ENCODE measurements around the gene SUCNR1.
"Not testable (repeated sequence)": the region's sequence is repeated elsewhere in the genome, so short reads cannot be mapped to it uniquely, and the experiment has no call there.

SUCNR1 gene

DNA sequence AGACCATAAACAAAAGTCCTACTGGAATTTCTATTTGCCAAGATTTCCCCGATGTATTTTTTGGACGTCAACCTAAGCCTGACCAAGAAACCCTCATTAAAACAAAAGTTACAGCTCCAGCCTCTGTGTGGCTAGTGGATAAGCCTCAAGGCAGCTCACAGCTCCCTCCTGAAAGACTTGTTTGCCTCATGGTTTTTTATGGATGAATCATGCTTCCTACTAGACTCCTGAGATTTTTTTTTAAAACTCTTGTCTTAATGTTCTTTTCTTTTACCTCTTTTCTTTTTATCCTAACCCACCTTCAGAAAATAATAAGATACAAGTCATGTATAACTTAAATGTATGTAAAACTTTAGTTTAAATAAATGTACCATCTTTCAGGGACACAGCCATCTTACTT lies 52.4 kb downstream of the SUCNR1 start:
- Mint-ChIP-seq H3K27me3 (no peaks in the 10 kb centered on the region), H3K27ac (no peak overlapping the region), H3K36me3 (ENCODE audit: low read depth) (no peaks in the 10 kb centered on the region), H3K9me3 (no peaks in the 10 kb centered on the region), H3K4me3 (no peak overlapping the region), H3K4me1 (ENCODE audit: low read depth) (peaks cover 1% of the 10 kb centered on the region)
- no peak for DNase-seq

DNA sequence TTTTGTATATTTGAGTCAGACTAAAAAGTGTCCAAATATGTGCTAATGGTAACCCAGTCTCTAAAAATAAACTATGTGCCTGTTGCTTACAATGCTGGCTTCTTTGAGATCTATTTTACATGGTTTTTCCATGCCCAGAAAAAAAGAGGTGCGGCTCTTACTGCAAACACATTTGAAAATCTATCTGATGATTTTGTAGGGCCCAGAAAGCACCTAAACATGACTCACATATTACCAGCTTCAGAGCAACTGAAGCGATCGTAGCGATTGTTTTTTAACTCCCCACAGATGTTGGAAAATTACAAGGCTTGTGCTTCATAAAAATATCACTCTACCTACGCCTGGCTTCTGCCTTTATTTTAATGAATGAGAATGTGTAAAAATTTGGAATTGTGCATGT lies 53.5 kb downstream of the SUCNR1 start:
- Mint-ChIP-seq H3K9me3 (no peaks in the 10 kb centered on the region), H3K27me3 (no peaks in the 10 kb centered on the region), H3K4me3 (no peak overlapping the region), H3K4me1 (ENCODE audit: low read depth) (peaks cover 1% of the 10 kb centered on the region), H3K27ac (no peak overlapping the region), H3K36me3 (ENCODE audit: low read depth) (no peaks in the 10 kb centered on the region)
- no peak for DNase-seq

DNA sequence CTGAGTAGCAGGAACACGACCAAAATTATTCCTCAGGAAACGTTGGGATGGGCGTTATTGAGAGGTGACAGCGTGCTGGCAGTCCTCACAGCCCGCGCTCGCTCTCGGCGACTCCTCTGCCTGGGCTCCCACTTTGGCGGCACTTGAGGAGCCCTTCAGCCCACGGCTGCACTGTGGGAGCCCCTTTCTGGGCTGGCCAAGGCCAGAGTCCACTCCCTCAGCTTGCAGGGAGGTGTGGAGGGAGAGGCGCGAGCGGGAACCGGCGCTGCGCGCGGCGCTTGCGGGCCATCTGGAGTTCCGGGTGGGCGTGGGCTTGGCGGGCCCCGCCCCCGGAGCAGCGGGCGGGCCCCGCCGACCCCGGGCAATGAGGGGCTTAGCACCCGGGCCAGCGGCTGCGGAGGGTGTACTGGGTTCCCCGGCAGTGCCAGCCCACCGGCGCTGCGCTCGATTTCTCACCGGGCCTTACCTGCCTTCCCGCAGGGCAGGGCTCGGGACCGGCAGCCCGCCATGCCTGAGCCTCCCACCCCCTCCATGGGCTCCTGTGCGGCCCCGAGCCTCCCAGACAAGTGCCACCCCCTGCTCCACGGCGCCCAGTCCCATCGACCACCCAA lies 54.6 kb downstream of the SUCNR1 start:
- DNase-seq; H3K4me3 Mint-ChIP-seq; H3K4me1 Mint-ChIP-seq (ENCODE audit: low read depth); H3K9me3 Mint-ChIP-seq; H3K36me3 Mint-ChIP-seq (ENCODE audit: low read depth); H3K27ac Mint-ChIP-seq; H3K27me3 Mint-ChIP-seq: not testable (repeated sequence)

DNA sequence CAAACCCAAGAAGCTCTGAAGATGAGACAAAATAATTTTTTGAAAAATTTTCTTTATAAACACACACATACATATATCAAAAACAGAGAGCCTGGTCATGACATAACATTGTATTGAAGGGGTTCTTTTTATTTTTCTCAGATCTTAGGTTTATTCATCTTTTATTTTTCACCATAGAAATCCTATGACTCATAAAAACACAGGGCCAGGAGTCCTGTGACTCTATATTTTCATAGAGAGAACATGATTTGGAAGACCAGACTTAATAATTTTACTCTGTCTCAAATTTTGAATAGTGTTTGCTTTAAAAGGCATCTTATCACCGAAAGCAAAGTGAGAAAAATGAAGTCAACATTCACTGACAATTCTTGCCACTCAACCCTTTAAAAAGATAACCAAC lies 57.7 kb downstream of the SUCNR1 start:
- H3K4me3 Mint-ChIP-seq: no peak overlapping the region
- DNase-seq: no peak
- no peaks in the 10 kb centered on the region for H3K27me3 Mint-ChIP-seq
- H3K36me3 Mint-ChIP-seq (ENCODE audit: low read depth): no peaks in the 10 kb centered on the region
- H3K4me1 Mint-ChIP-seq (ENCODE audit: low read depth): no peaks in the 10 kb centered on the region
- no peaks in the 10 kb centered on the region for H3K9me3 Mint-ChIP-seq
- H3K27ac Mint-ChIP-seq: no peak overlapping the region

DNA sequence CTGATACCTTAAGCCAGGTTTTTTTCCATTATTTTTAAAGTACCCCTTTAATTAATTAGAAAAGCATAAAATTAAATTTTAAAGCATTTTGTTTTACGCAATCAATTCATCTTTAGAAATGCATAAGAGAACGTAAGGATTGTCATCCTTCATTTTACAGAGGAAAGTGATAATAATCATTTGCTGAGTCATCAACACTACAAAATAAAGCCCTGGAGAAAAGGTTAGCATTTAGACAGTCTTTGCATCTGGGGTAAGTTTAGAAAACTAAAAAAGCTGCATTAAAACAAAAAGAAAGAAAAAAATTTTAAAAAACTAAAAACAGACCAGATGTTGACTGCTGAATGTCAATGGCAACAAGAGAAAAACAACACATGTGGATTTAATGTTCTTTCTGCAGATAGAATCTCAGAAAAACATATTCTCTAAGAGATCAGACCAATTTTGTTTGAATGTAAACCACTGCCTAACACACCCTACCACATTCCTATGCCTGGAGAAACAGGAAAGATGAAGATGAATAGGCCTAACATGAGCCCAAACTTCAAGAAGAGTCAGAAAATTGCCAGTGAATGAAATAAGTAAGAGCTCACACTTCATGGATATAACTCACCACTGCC lies 59.9 kb downstream of the SUCNR1 start:
- no peak for DNase-seq
- no peak overlapping the region for H3K4me3 Mint-ChIP-seq

More for the DNA sequence above, 59.9 kb downstream of the SUCNR1 start:
- Mint-ChIP-seq H3K36me3 (ENCODE audit: low read depth) (no peaks in the 10 kb centered on the region), H3K9me3 (no peaks in the 10 kb centered on the region), H3K27ac (no peak overlapping the region), H3K27me3 (no peaks in the 10 kb centered on the region), H3K4me1 (ENCODE audit: low read depth) (no peaks in the 10 kb centered on the region)

Data from activated T-cell treated with anti-CD3 and anti-CD28 coated beads, Interleukin-2, amount 50 U/mL, for 24 hours (primary cell).